ENCODE measurements around the gene ATXN7L1. TPM values are rescaled to one million over a fixed set of nuclear protein-coding genes. Genes with fewer than 3 reads are reported as not detected.

ATXN7L1 gene
- total and polyA plus RNA-seq, 2 of the 8 experiments (the other 6 are each of a cell fraction or from before 2014, with no cell fraction given): 14.3 to 34.0 TPM

GRCh38 chr7:105879782-105880181, 3.4 kb upstream of the ATXN7L1 start:
- DNase-seq (ENCODE audit: low read depth in 1 of 2, low spot score in 2 of 2) (no peak), FAIRE-seq (no peak)
- Histone ChIP-seq H3K4me1 (replicated peaks in 1 of 4; ENCODE audit: control insufficient read depth in 3 of 4, insufficient read depth in 4 of 4, low read length in 3 of 4) (peaks cover 6 to 25% (median 15%) of the 10 kb centered on the region in 4 experiments; a peak in 5 of 7 replicates), H3K14ac (ENCODE audit: insufficient read length) (no peak overlapping the region), H2BK120ac (replicated peaks; ENCODE audit: low read depth, low read length) (no peak overlapping the region), H3K27ac (ENCODE audit: low read depth, low read length) (no peak overlapping the region), H3K4me3 (ENCODE audit: extremely low read depth in 1 of 4, insufficient read depth in 2 of 4, low read depth in 3 of 4, low read length in 4 of 4) (no peak overlapping the region), H2AK5ac (ENCODE audit: low read depth, low read length) (no peak overlapping the region), H3K4me2 (ENCODE audit: insufficient read depth in 1 of 2, low read depth in 2 of 2, low read length in 2 of 2) (no peak overlapping the region; a peak in 1 of 4 replicates), H2BK15ac (ENCODE audit: low read length) (no peak overlapping the region), H3K79me1 (ENCODE audit: low read depth, low read length) (peaks cover 8% of the 10 kb centered on the region; the same call in 1 of the 2 replicates), H2BK12ac (ENCODE audit: low read depth, low read length) (no peak overlapping the region), H3K23ac (ENCODE audit: insufficient read length) (no peak overlapping the region), H4K91ac (replicated peaks; ENCODE audit: insufficient read length, low read length) (no peak overlapping the region), H2BK5ac (ENCODE audit: low read depth, low read length) (no peak overlapping the region), H3K79me2 (ENCODE audit: control insufficient read depth in 1 of 2, insufficient read depth in 2 of 2, low read length in 2 of 2) (peaks cover 3 to 56% of the 10 kb centered on the region in 2 experiments; a peak in 3 of 4 replicates), H3K4ac (replicated peaks; ENCODE audit: insufficient read length, low read depth, low read length) (no peak overlapping the region), H3K18ac (ENCODE audit: extremely low read depth, low read length) (no peak overlapping the region), H3K56ac (replicated peaks; ENCODE audit: insufficient read length, low read depth, low read length) (no peak overlapping the region), H2BK20ac (ENCODE audit: low read length) (no peak overlapping the region), H3K23me2 (ENCODE audit: low read depth, low read length) (peaks cover 9% of the 10 kb centered on the region), H4K5ac (ENCODE audit: insufficient read length, low read depth, low read length) (no peak overlapping the region), H3K36me3 (ENCODE audit: control insufficient read depth in 2 of 4, insufficient read depth in 4 of 4, low read length in 3 of 4) (no peaks in the 10 kb centered on the region), H2AFZ (ENCODE audit: low read length) (no peak overlapping the region), H3K9me3 (ENCODE audit: insufficient read depth in 2 of 2, low read depth in 1 of 2, low read length in 1 of 2) (no peaks in the 10 kb centered on the region), H3K27me3 (replicated peaks in 1 of 4; ENCODE audit: control insufficient read depth in 3 of 4, extremely low read depth in 1 of 4, insufficient read depth in 3 of 4, low read length in 3 of 4) (peaks cover 0 to 14% (median 12%) of the 10 kb centered on the region in 4 experiments; a peak in 5 of 7 replicates), H4K8ac (ENCODE audit: extremely low read depth, insufficient read depth, low read length) (no peak overlapping the region), H3K9ac (replicated peaks in 1 of 4; ENCODE audit: extremely low read depth in 1 of 4, low read depth in 3 of 4, low read length in 3 of 4) (no peak overlapping the region), H4K20me1 (replicated peaks in 1 of 2; ENCODE audit: control insufficient read depth in 1 of 2, insufficient read depth in 2 of 2, low read length in 2 of 2) (peaks cover 2 to 11% of the 10 kb centered on the region in 2 experiments)
- ChIA-PET POLR2A (ENCODE audit: partially characterized antibody) (interaction anchor here (0.6 to 1.5 kb wide), 3 partner anchors 8 to 21 kb away, joined by 3 to 7 read pairs (median 3); no protein-coding TSS in a partner anchor), CTCF (ENCODE audit: partially characterized antibody) (interaction anchor here (0.9 to 5.8 kb wide), 14 partner anchors 7 to 242 kb away, joined by 3 to 99 read pairs (median 6); no protein-coding TSS in a partner anchor)
- 92% methylated on average over 2 of the region's 2 CpGs; no CpG with 5 or more reads in 1 of the 2 experiments for WGBS, 2 experiments (ENCODE audit: extremely low coverage in 1 of 2, insufficient coverage in 1 of 2, insufficient read length in 1 of 2, insufficient replicate concordance in 2 of 2, low coverage in 1 of 2, low lambda C conversion rate in 2 of 2, missing lambda C conversion rate in 1 of 2)
- TF ChIP-seq ZNF274 (IDR thresholded peaks at IDR 0.05; ENCODE audit: borderline replicate concordance, extremely low read depth, low read length) (no peak), HDAC6 (IDR thresholded peaks at IDR 0.05; ENCODE audit: low read depth, low read length) (no peak), YY1 (IDR thresholded peaks at IDR 0.05; ENCODE audit: low read depth, low read length) (no peak), HDAC2 (IDR thresholded peaks at IDR 0.05; ENCODE audit: borderline replicate concordance in 1 of 2, low read depth in 2 of 2, low read length in 2 of 2) (no peak), ASH2L (IDR thresholded peaks at IDR 0.05; ENCODE audit: low read length) (no peak), TAF7 (optimal IDR thresholded peaks at IDR 0.05; ENCODE audit: borderline replicate concordance, low read depth, low read length) (no peak), EGR1 (IDR thresholded peaks at IDR 0.05; ENCODE audit: borderline replicate concordance, low read depth, low read length) (no peak), POLR2A (IDR thresholded peaks at IDR 0.05; ENCODE audit: control extremely low read depth in 1 of 2, low read depth in 2 of 2, low read length in 2 of 2) (no peak), TBP (IDR thresholded peaks at IDR 0.05; ENCODE audit: low read depth, low read length) (no peak), NANOG (IDR thresholded peaks at IDR 0.05; ENCODE audit: insufficient read depth, low read depth, low read length, poor library complexity, severe bottlenecking) (no peak), SIN3A (conservative IDR thresholded peaks at IDR 0.05 in 1 of 2, IDR thresholded peaks at IDR 0.05 in 1 of 2; ENCODE audit: low read depth in 1 of 2, low read length in 2 of 2) (no peak), SAP30 (IDR thresholded peaks at IDR 0.05; ENCODE audit: insufficient read depth, insufficient replicate concordance, low read length) (no peak), RNF2 (IDR thresholded peaks at IDR 0.05; ENCODE audit: borderline replicate concordance, low read depth, low read length, missing control alignments, poor library complexity, severe bottlenecking) (no peak)

Data from H1 (cell line).